Sigmoid colon (tissue), 4 donors: Measurements from ENCODE around the gene ALPI.

Source experiments
- EP300 ChIP-seq, 4 donors: sonication (generic); formaldehyde crosslinking; IDR thresholded peaks; one replicate each; pipeline ENCODE4 v1.6.1; 2017; ENCODE audit warnings: antibody characterized with exemption in 4 of 4
- POLR2A ChIP-seq, 2 donors: fragments of 450-650 bp; IDR thresholded peaks; one replicate each; pipeline ENCODE4 v1.6.1; 2016; ENCODE audit warnings: antibody characterized with exemption in 2 of 2, mild to moderate bottlenecking in 2 of 2, moderate library complexity in 2 of 2
- POLR2AphosphoS5 ChIP-seq, 4 donors: sonication (generic); formaldehyde crosslinking; IDR thresholded peaks; one replicate each; pipeline ENCODE4 v1.6.1; 2017; ENCODE audit warnings: antibody characterized with exemption in 4 of 4
- TF ChIP-seq, protein P1 (sequence below), 4 experiments: fragments of 450-650 bp in 3 of 4; fragments of 200-600 bp in 1 of 4; IDR thresholded peaks; one replicate each; pipeline ENCODE4 v1.5.1; 2016 to 2019; ENCODE audit warnings: antibody characterized with exemption in 4 of 4, mild to moderate bottlenecking in 3 of 4, moderate library complexity in 2 of 4

GRCh38 chr2:232418056-232418455, 37.9 kb upstream of the ALPI start:
- TF ChIP-seq POLR2A (IDR thresholded peaks at IDR 0.05), result no peak
- TF ChIP-seq, protein P1, sequence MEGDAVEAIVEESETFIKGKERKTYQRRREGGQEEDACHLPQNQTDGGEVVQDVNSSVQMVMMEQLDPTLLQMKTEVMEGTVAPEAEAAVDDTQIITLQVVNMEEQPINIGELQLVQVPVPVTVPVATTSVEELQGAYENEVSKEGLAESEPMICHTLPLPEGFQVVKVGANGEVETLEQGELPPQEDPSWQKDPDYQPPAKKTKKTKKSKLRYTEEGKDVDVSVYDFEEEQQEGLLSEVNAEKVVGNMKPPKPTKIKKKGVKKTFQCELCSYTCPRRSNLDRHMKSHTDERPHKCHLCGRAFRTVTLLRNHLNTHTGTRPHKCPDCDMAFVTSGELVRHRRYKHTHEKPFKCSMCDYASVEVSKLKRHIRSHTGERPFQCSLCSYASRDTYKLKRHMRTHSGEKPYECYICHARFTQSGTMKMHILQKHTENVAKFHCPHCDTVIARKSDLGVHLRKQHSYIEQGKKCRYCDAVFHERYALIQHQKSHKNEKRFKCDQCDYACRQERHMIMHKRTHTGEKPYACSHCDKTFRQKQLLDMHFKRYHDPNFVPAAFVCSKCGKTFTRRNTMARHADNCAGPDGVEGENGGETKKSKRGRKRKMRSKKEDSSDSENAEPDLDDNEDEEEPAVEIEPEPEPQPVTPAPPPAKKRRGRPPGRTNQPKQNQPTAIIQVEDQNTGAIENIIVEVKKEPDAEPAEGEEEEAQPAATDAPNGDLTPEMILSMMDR (IDR thresholded peaks at IDR 0.05), result no peak
- no peak for TF ChIP-seq EP300 (IDR thresholded peaks at IDR 0.05)
- TF ChIP-seq POLR2AphosphoS5 (IDR thresholded peaks at IDR 0.05), result no peak
